Esophagus squamous epithelium (tissue), 5 donors: Measurements from ENCODE around the gene GRAPL. TPM values are rescaled to one million over a fixed set of nuclear protein-coding genes. Genes with fewer than 3 reads are reported as not detected.
A peak's percentile ranks its signal among the peaks of the same experiment; 100 is the strongest.
"Not testable (repeated sequence)": the region's sequence is repeated elsewhere in the genome, so short reads cannot be mapped to it uniquely, and the experiment has no call there.

Experiments
- DNase-seq: peaks from one replicate; lab custom pipeline; 2025; lab: John Stamatoyannopoulos, UW
- H3K27ac ChIP-seq, 4 donors: fragments of 200-600 bp; sonication (generic); one replicate each; pipeline ENCODE4 v1.5.1; 2016 to 2019; ENCODE audit warnings: mild to moderate bottlenecking in 1 of 4
- H3K27me3 ChIP-seq, 4 donors: fragments of 200-600 bp; sonication (generic); 1 replicate in 3 of 4; 2 replicates in 1 of 4; pipeline versions ENCODE4 v1.5.1 to v1.6.0; 2017 to 2021; ENCODE audit warnings: antibody characterized with exemption in 1 of 4
- H3K36me3 ChIP-seq, 3 donors: fragments of 200-600 bp; sonication (generic); one replicate each; pipeline ENCODE4 v1.5.1; 2016 to 2019
- H3K4me1 ChIP-seq, 3 donors: fragments of 200-600 bp; sonication (generic); one replicate each; pipeline ENCODE4 v1.5.1; 2017 to 2019
- H3K4me3 ChIP-seq, 4 donors: fragments of 200-600 bp; sonication (generic); 1 replicate in 3 of 4; 2 replicates in 1 of 4; pipeline ENCODE4 v1.5.1; 2016 to 2019; ENCODE audit warnings: mild to moderate bottlenecking in 2 of 4, moderate library complexity in 1 of 4
- H3K9me3 ChIP-seq, 3 donors: fragments of 200-600 bp; sonication (generic); one replicate each; pipeline ENCODE4 v1.5.1; 2016 to 2019
- WGBS, 2 donors: methylation state at CpG; one replicate each; pipeline ENCODE4 v1.1.5; 2018; 5-methylcytosine and 5-hydroxymethylcytosine counted together
- intact Hi-C: fragments of 100-400 bp; cut with DNase I; formaldehyde crosslinking; loops from one replicate; pipeline ENCODE4 v1.15.0; 2022
- total RNA-seq, 4 donors: library from RNA; depleted of rRNA; stranded (reverse); fragments of >200 nt; gene quantifications; one replicate each; pipeline ENCODE4 v1.1.0, GENCODE V29; 2016
- donor health status: DM: yes; HTN: yes; CAD: no.

Gene GRAPL
- total RNA-seq, result 1 to 10 TPM in 1 of 4 donors, not detected in 3; 4.0 TPM

GRCh38 chr17:19127148-19127980 is at the start of gene GRAPL:
Gene GRAPL, plus strand, starts transcription at chr17:19127589. Its CDS starts 31 bp downstream, at chr17:19127620.
- H3K4me1 ChIP-seq, H3K27me3 ChIP-seq, intact Hi-C loops, H3K27ac ChIP-seq, H3K9me3 ChIP-seq, H3K36me3 ChIP-seq, H3K4me3 ChIP-seq, DNase-seq: not testable (repeated sequence)
- WGBS, 2 donors, result no CpG with 5 or more reads among the region's 14 CpGs

DNA sequence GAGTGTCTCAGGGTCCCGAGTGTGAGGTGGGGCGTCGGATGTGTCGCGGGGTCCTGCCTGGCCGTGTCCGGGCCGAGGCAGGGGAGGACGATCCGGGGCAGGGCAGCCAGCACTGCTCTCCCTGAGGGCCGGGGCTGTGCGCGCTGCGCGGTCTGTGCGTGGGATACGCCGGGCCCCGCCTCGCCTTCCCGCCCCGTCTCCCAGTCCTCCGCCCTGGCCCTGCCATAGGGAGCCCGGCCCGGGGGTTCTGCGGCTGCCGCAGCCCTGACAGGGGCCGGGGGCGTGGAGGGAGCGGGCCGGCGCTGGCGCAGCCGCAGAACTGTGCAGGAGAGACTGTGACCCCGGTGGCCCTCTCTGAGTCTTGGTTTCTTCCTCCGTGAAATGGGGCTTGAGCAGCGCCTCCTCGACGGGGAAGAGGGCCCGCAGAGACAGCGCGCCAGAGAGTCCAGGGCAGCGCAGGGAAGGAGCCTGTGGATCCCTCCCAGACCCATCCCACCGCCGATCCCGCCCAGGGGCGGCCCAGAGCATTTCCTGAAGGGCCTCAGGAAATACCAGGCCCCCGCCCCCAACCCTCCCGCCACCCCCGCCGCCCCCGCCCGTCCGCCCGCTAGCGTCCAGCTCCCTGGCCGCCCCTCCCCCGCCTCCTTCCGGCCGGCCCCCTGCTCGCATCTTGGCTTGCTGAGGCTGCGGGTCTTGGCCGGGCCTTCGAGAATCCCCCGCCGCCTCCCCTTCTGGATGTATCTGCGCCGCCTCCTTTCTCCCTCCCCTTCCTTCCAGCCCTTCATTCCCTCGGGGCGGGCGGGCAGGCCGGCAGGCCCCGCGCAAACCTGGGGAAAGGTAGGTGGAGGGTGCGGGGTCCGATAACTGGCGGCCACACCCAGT is 38.3 kb upstream of the GRAPL start:
- H3K9me3 ChIP-seq, intact Hi-C loops, H3K36me3 ChIP-seq, H3K4me1 ChIP-seq, DNase-seq, H3K27me3 ChIP-seq: not testable (repeated sequence)
- no CpG with 5 or more reads among the region's 77 CpGs for WGBS, 2 donors
- Histone ChIP-seq H3K4me3 (peak overlapping the region in 2 of 4 donors; percentile 37 to 42), H3K27ac (peak overlapping the region in 1 of 4 donors; percentile 81)

DNA sequence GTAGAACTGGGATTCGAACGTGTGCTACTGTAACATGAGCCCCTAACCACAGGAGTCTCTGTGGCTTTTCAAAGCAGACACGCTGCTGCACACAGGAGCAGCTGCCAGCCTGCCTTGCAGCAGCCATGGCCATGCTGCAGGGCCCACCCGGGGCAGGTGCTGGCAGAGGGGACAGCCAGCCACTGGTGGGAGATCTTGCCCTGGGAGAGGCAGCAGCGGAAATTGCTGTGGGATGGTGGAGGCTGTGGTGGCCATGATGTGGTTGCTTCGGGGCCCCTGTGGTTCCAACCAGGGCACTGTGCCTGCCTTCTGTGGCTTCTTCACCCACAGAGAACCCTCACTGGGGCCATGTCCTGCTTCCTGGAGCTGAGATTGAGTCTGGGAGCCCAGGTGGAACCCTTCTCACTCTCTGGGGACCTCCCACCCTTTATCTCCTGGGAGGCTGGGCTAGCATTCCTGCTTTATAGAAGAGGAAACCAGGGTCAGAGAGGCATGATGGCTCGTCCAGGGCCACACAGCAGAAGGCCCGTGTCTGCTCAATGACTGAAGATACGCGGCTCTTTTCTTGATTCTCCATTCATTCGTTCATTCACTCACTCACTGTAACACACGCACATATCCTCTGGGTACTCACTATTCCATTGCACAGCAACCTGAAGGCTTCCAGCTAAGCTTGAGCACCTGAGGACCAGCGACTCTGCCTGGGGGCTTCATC is 37.2 kb upstream of the GRAPL start:
- intact Hi-C loops, DNase-seq, H3K27me3 ChIP-seq, H3K36me3 ChIP-seq, H3K4me3 ChIP-seq, H3K9me3 ChIP-seq, H3K27ac ChIP-seq, H3K4me1 ChIP-seq: not testable (repeated sequence)
- WGBS, 2 donors, result no CpG with 5 or more reads among the region's 13 CpGs

DNA sequence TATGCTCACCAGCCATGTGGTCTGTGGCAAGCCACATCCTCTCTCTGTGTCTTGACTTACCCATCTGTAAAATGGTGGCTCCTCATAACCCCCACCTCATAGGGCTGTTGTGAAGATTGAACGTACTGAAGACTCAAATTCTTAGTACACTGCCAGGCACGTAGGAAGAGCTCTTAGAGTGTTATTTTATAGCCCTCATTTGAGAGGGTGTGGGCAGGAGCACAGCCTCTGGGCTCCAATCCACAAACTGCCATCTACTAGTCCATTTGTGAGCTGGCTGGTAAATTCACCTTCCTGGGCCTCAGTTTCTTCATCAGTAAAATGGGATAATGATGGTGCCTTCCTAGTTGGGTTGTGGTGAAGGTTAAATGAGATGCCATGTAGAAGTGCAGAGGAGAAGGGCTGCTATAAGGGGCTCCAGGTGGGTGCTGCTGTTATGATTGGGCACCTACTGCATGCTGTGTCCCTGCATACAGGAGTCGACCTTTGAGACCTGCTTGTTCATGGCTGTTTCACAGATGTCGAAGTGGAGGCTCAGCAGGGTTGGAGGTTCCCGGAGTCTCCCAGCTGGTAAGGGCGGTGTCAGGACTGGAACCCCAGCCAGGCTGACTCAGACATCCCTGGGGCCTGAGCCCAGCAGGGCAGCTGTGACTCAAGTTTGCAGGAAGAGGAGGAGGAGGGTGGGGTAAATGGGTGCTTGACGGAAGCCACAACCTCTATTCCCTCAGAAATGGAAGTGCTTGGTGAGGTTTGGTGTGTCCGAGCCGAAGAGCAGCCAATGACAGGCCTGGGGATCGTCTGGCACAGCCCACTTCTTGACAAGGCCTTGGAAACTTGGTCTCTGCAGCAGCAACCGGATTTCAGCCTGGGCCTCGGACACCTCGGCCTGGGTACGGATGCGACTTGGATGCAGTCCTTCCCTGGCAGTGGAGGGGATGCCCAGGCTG is 34.4 kb upstream of the GRAPL start:
- H3K4me1 ChIP-seq, H3K27me3 ChIP-seq, H3K36me3 ChIP-seq, H3K4me3 ChIP-seq, intact Hi-C loops, DNase-seq, H3K9me3 ChIP-seq: not testable (repeated sequence)
- peak overlapping the region in 3 of 4 donors; percentile 46 to 65 (median 62) for H3K27ac ChIP-seq
- no CpG with 5 or more reads among the region's 15 CpGs for WGBS, 2 donors

DNA sequence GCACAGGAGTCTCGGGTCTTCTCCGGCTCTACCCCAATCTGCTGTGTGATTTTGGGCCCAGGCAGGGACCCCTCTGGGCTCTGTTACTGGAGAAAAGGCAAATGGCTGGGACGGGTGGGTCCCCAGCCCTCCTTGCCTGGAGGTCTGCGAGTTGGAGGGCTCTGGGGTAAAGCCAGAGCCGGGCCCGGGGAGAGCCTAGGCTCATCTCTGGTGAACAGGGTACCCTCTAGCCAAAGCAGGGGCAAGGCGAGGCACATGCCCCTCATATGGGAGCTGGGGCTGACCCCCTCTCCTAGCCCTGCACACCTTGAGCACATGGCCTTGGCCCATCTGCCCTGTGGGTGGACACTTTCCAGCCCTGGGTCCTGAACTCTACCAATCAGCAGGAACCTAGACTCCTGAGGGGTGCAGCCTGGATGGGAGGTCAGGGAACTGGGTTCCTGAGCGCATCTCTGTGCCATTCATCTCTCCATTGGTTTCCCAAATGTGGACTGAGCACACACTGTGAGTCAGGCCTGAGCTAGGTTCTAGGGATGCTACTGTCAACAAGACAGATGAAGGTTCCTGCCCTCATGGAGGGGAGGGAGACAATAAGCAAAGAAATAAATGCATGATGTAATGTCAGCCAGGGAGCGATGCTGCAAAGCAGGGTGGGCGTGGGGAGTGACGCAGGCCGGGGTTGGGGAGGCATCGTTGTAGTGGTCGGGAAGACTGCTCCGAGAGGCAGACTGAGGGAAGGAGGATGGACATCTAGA is 33.5 kb upstream of the GRAPL start:
- H3K36me3 ChIP-seq, H3K9me3 ChIP-seq, DNase-seq, H3K4me3 ChIP-seq, H3K4me1 ChIP-seq, H3K27me3 ChIP-seq, intact Hi-C loops: not testable (repeated sequence)
- no CpG with 5 or more reads among the region's 15 CpGs for WGBS, 2 donors
- peak overlapping the region in 3 of 4 donors; percentile 46 to 65 (median 62) for H3K27ac ChIP-seq

DNA sequence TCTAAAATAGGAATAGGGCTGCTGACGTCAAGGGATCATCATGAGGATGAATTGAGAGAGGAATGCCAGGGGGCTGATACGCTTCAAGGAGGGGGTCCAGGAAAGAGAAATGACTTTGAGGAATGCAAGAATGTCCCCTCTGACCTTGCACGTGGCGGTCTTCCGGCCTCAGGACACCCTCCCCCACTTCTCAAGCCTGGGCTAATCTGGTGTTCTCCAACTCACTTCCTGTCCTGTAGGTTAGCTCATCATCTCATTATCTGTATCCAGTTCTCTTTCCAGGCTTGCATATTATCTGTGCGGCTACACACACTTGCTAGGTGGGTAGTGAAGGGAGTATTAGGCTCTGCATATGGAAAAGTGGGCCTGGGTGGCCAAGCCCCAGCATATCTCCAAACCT is 18.9 kb upstream of the GRAPL start:
- 48% methylated on average over 4 of the region's 6 CpGs; no CpG with 5 or more reads in 1 of the 2 donors for WGBS, 2 donors
- DNase-seq, H3K4me3 ChIP-seq, H3K9me3 ChIP-seq, H3K27ac ChIP-seq, H3K36me3 ChIP-seq, intact Hi-C loops, H3K27me3 ChIP-seq, H3K4me1 ChIP-seq: not testable (repeated sequence)

- no CpG with 5 or more reads among the region's 45 CpGs for WGBS, 2 donors
- H3K9me3 ChIP-seq, H3K27me3 ChIP-seq, H3K4me1 ChIP-seq, intact Hi-C loops, DNase-seq, H3K36me3 ChIP-seq: not testable (repeated sequence)
- Histone ChIP-seq H3K4me3 (peak overlapping the region in 3 of 4 donors; percentile 38 to 64 (median 57)), H3K27ac (peak overlapping the region; percentile 79 to 93 (median 84))
These were observed 16.9 kb upstream of the GRAPL start for GRCh38 chr17:19110189-19111097.
